Loucy (cell line): Measurements from ENCODE around the gene ATP6V0D1.

ENCODE experiments used
- H2AFZ ChIP-seq: fragments of 200-600 bp; sonication (generic); 2 replicates; pipeline ENCODE4 v1.6.0; 2016; ENCODE audit warnings: antibody characterized with exemption, mild to moderate bottlenecking, low read length, moderate library complexity
- H3F3A ChIP-seq: fragments of 200-600 bp; 2 replicates; pipeline ENCODE4 v1.6.0; 2016; ENCODE audit warnings: antibody characterized with exemption, low read depth, mild to moderate bottlenecking
- H3K27me3 ChIP-seq: fragments of 200-600 bp; sonication (generic); 2 replicates; pipeline ENCODE4 v1.6.1; 2014; ENCODE audit warnings: low read length, mild to moderate bottlenecking; ENCODE audit not compliant: insufficient read depth, poor library complexity, severe bottlenecking
- H3K36me3 ChIP-seq: fragments of 200-600 bp; sonication (generic); 2 replicates; pipeline ENCODE4 v1.6.1; 2016; ENCODE audit warnings: low read length; ENCODE audit not compliant: insufficient read depth
- H3K4me1 ChIP-seq: fragments of 200-600 bp; sonication (generic); 2 replicates; pipeline ENCODE4 v1.5.1; 2014; ENCODE audit warnings: low read length, mild to moderate bottlenecking; ENCODE audit not compliant: insufficient read depth, poor library complexity, severe bottlenecking
- H3K4me2 ChIP-seq: fragments of 200-600 bp; sonication (generic); 2 replicates; pipeline ENCODE4 v1.6.0; 2014; ENCODE audit warnings: antibody characterized with exemption, low read length, low read depth, mild to moderate bottlenecking; ENCODE audit not compliant: poor library complexity, severe bottlenecking
- H3K4me3 ChIP-seq: fragments of 200-600 bp; sonication (generic); 2 replicates; pipeline ENCODE4 v1.5.1; 2014; ENCODE audit warnings: low read length, mild to moderate bottlenecking, mixed read lengths; ENCODE audit not compliant: poor library complexity, severe bottlenecking
- H3K79me2 ChIP-seq: fragments of 200-600 bp; sonication (generic); 2 replicates; pipeline ENCODE4 v1.6.1; 2014; ENCODE audit warnings: low read length; ENCODE audit not compliant: insufficient read depth
- H3K9ac ChIP-seq: fragments of 200-600 bp; sonication (generic); 2 replicates; pipeline ENCODE4 v1.6.0; 2014; ENCODE audit warnings: mild to moderate bottlenecking, low read depth, low read length, moderate library complexity; ENCODE audit not compliant: poor library complexity, severe bottlenecking
- H3K9me2 ChIP-seq: fragments of 200-600 bp; sonication (generic); replicated peaks from 2 replicates; pipeline ENCODE4 v1.6.1; 2016; ENCODE audit warnings: low read depth, low read length, mixed read lengths
- H3K9me3 ChIP-seq: fragments of 200-600 bp; sonication (generic); 2 replicates; pipeline ENCODE4 v1.6.1; 2014; ENCODE audit warnings: mild to moderate bottlenecking, antibody characterized with exemption, low read length, low read depth; ENCODE audit not compliant: insufficient read depth
- H4K20me1 ChIP-seq: fragments of 200-600 bp; sonication (generic); 2 replicates; pipeline ENCODE4 v1.6.0; 2014; ENCODE audit warnings: antibody characterized with exemption, low read length, mild to moderate bottlenecking; ENCODE audit not compliant: insufficient read depth, poor library complexity, severe bottlenecking
- EZH2phosphoT487 ChIP-seq: fragments of 200-600 bp; IDR thresholded peaks from 2 replicates; pipeline ENCODE4 v1.6.1; 2018; ENCODE audit warnings: antibody characterized with exemption, mild to moderate bottlenecking, moderate library complexity, borderline replicate concordance
- TF ChIP-seq, protein P1 (sequence below): fragments of 200-600 bp; sonication (generic); conservative IDR thresholded peaks from 2 replicates; pipeline ENCODE4 v1.5.1; 2014; ENCODE audit warnings: mild to moderate bottlenecking, antibody characterized with exemption, low read length

Gene ATP6V0D1

DNA sequence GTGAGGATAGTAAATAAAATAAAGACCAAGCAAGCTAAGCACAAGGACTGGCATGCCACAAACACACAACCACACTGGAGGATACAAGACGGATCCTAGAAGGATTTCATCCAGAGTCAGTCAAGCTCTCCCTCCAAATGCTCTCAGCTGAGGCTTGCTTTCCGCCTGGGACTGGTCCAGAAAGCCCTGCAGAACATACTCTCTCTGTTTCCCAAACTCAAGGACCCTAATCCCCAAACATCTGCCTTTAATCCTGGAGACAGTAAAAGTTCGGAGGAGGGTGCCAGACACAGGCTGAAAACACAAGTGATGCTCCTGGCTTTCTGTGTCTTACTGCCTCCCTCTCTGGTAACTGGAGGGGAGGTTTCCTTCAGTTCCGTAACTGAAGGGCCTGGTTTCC is 55.4 kb downstream of the ATP6V0D1 start:
- Histone ChIP-seq H3F3A (no peaks in the 10 kb centered on the region), H3K4me2 (no peak overlapping the region), H4K20me1 (no peaks in the 10 kb centered on the region), H3K9me3 (no peaks in the 10 kb centered on the region), H3K27me3 (no peaks in the 10 kb centered on the region), H2AFZ (no peak overlapping the region), H3K36me3 (no peaks in the 10 kb centered on the region), H3K4me3 (no peak overlapping the region), H3K79me2 (no peaks in the 10 kb centered on the region), H3K9ac (no peak overlapping the region), H3K4me1 (no peaks in the 10 kb centered on the region), H3K9me2 (no peaks in the 10 kb centered on the region)
- no peak for TF ChIP-seq EZH2phosphoT487
- TF ChIP-seq, protein P1, sequence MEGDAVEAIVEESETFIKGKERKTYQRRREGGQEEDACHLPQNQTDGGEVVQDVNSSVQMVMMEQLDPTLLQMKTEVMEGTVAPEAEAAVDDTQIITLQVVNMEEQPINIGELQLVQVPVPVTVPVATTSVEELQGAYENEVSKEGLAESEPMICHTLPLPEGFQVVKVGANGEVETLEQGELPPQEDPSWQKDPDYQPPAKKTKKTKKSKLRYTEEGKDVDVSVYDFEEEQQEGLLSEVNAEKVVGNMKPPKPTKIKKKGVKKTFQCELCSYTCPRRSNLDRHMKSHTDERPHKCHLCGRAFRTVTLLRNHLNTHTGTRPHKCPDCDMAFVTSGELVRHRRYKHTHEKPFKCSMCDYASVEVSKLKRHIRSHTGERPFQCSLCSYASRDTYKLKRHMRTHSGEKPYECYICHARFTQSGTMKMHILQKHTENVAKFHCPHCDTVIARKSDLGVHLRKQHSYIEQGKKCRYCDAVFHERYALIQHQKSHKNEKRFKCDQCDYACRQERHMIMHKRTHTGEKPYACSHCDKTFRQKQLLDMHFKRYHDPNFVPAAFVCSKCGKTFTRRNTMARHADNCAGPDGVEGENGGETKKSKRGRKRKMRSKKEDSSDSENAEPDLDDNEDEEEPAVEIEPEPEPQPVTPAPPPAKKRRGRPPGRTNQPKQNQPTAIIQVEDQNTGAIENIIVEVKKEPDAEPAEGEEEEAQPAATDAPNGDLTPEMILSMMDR: no peak

DNA sequence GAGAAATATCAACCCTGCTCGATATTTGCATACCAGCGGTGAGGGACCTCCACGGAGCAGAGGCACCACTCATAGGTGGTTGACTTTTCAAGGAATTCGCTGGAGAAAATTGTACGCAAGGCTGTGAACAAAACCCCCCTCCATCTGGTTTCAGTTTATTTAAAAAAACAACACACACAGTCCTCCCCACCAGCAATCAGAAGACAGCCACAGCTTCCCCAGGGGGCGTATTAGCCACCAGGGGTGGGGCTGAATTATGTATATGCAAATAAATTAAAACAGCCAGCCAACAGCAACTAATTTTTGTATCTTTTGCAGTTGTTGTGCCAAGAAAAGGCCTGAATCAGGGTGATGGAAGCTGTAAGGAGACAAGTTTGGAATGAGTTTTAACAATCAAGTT is 55.9 kb downstream of the ATP6V0D1 start:
- Histone ChIP-seq H4K20me1 (no peaks in the 10 kb centered on the region), H3K9ac (no peak overlapping the region), H3K27me3 (no peaks in the 10 kb centered on the region), H3K79me2 (no peaks in the 10 kb centered on the region), H3K9me2 (no peaks in the 10 kb centered on the region), H3F3A (no peaks in the 10 kb centered on the region), H3K36me3 (no peaks in the 10 kb centered on the region), H3K9me3 (no peaks in the 10 kb centered on the region), H3K4me2 (no peak overlapping the region), H2AFZ (no peak overlapping the region), H3K4me3 (no peak overlapping the region), H3K4me1 (no peaks in the 10 kb centered on the region)
- TF ChIP-seq EZH2phosphoT487: no peak
- TF ChIP-seq, protein P1: no peak

DNA sequence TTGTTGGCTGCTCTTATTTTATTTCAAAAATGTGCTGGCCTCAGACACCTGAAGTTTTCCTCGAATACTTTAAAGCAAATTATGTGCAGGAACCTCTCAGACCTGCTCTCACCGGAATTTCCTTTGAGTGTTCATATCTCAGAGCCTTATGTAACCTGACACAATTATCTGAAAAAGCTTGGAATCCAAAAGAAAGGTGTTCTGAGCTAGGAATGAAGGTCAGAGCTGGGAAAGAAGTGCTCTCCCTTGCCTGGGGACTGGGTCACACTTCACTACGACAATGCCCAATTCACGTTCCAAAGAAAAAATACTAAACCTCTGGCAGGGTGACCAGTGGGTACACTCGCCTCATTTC is 56.7 kb downstream of the ATP6V0D1 start:
- no peaks in the 10 kb centered on the region for H3K4me1 ChIP-seq
- no peak overlapping the region for H3K9ac ChIP-seq
- no peaks in the 10 kb centered on the region for H3K36me3 ChIP-seq
- no peak overlapping the region for H3K4me3 ChIP-seq
- TF ChIP-seq EZH2phosphoT487: no peak
- TF ChIP-seq, protein P1: no peak
- no peaks in the 10 kb centered on the region for H3K79me2 ChIP-seq
- H3K9me3 ChIP-seq: no peaks in the 10 kb centered on the region
- no peak overlapping the region for H2AFZ ChIP-seq
- no peaks in the 10 kb centered on the region for H4K20me1 ChIP-seq
- H3F3A ChIP-seq: no peaks in the 10 kb centered on the region
- no peaks in the 10 kb centered on the region for H3K9me2 ChIP-seq
- H3K4me2 ChIP-seq: no peak overlapping the region
- H3K27me3 ChIP-seq: no peaks in the 10 kb centered on the region
